ENCODE results near the gene FRYL.
"Not testable (repeated sequence)": the region's sequence is repeated elsewhere in the genome, so short reads cannot be mapped to it uniquely, and the experiment has no call there.

The FRYL gene

DNA sequence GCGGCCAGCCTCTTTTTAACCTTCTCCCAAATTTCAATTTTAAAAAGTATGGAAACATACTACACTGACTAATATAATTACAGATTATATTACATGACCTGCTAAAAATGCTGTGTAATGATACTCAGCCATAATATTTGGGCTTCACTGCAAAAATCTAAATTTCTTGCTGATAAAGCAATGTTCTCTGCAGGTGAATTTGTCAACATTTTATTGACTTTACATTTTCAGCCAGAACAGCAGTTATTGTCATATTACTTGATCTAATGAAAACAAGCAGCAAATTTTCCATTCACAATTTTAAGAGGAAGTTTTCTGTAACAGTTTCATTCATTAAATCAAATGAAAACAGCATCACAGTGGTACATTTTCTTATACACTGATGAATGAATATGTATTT is 91.1 kb downstream of the FRYL start:
- peaks cover 19% of the 10 kb centered on the region for H3K4me1 Mint-ChIP-seq (ENCODE audit: low read depth)

GRCh38 chr4:48687313-48688051 is 92.6 kb downstream of the FRYL start:
- no peaks in the 10 kb centered on the region for H3K27me3 Mint-ChIP-seq
- H3K36me3 Mint-ChIP-seq (ENCODE audit: low read depth): peaks cover 14% of the 10 kb centered on the region
- H3K4me1 Mint-ChIP-seq (ENCODE audit: low read depth): peaks cover 21% of the 10 kb centered on the region
- H3K9me3 Mint-ChIP-seq: no peaks in the 10 kb centered on the region
- intact Hi-C loops (cut with micrococcal nuclease): loop anchor here (10.0 kb wide), 1 partner anchor 87 kb away; no protein-coding TSS in a partner anchor
- no peak overlapping the region for H3K27ac Mint-ChIP-seq
- no peak overlapping the region for H3K4me3 Mint-ChIP-seq

More for the DNA sequence above, 91.1 kb downstream of the FRYL start:
- intact Hi-C loops (cut with micrococcal nuclease): loop anchor here (10.0 kb wide), 1 partner anchor 86 kb away; no protein-coding TSS in a partner anchor
- no peak overlapping the region for H3K4me3 Mint-ChIP-seq
- peaks cover under 1% of the 10 kb centered on the region for H3K36me3 Mint-ChIP-seq (ENCODE audit: low read depth)
- no peaks in the 10 kb centered on the region for H3K9me3 Mint-ChIP-seq
- no peak overlapping the region for H3K27ac Mint-ChIP-seq
- H3K27me3 Mint-ChIP-seq: no peaks in the 10 kb centered on the region

DNA sequence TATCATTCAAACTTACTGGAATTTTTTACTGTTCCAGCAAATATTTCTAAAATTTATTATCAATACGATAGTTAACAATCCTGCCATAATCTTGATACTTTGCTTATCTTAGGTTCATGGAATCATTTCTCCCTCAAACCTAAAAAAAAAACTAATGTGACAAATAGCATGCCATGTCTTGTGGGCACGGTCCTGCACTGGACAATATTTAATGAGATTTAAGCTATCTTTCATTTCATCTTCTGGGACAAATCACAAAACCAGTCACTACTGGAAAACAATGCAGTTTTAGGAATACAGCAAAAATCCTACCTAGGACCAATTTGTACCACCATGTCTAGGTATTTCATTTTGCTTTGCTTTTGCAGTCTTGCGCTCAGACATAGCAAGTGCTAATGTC is 93.7 kb downstream of the FRYL start:
- Mint-ChIP-seq H3K4me1 (ENCODE audit: low read depth) (peaks cover 27% of the 10 kb centered on the region), H3K36me3 (ENCODE audit: low read depth) (peaks cover 17% of the 10 kb centered on the region), H3K4me3 (no peak overlapping the region), H3K27me3 (no peaks in the 10 kb centered on the region), H3K27ac (no peak overlapping the region), H3K9me3 (no peaks in the 10 kb centered on the region)
- intact Hi-C loops (cut with micrococcal nuclease): loop anchor here (10.0 kb wide), 1 partner anchor 88 kb away; no protein-coding TSS in a partner anchor

- H3K36me3 Mint-ChIP-seq (ENCODE audit: low read depth): peaks cover 17% of the 10 kb centered on the region
- H3K27me3 Mint-ChIP-seq: no peaks in the 10 kb centered on the region
- no peak overlapping the region for H3K4me3 Mint-ChIP-seq
- H3K27ac Mint-ChIP-seq: no peak overlapping the region
- no peaks in the 10 kb centered on the region for H3K9me3 Mint-ChIP-seq
- peaks cover 21% of the 10 kb centered on the region for H3K4me1 Mint-ChIP-seq (ENCODE audit: low read depth)
- intact Hi-C loops (cut with micrococcal nuclease): loop anchor here (10.0 kb wide), 1 partner anchor 91 kb away; no protein-coding TSS in a partner anchor
Observed at GRCh38 chr4:48683784-48684666, 96.1 kb downstream of the FRYL start.

GRCh38 chr4:48682870-48683269 is 97.2 kb downstream of the FRYL start:
- Mint-ChIP-seq H3K4me1 (ENCODE audit: low read depth) (peaks cover 21% of the 10 kb centered on the region), H3K36me3 (ENCODE audit: low read depth) (peaks cover 17% of the 10 kb centered on the region)
- H3K27me3 Mint-ChIP-seq, H3K27ac Mint-ChIP-seq, H3K4me3 Mint-ChIP-seq, H3K9me3 Mint-ChIP-seq: not testable (repeated sequence)
- intact Hi-C loops (cut with micrococcal nuclease): loop anchor here (10.0 kb wide), 1 partner anchor 92 kb away; no protein-coding TSS in a partner anchor

DNA sequence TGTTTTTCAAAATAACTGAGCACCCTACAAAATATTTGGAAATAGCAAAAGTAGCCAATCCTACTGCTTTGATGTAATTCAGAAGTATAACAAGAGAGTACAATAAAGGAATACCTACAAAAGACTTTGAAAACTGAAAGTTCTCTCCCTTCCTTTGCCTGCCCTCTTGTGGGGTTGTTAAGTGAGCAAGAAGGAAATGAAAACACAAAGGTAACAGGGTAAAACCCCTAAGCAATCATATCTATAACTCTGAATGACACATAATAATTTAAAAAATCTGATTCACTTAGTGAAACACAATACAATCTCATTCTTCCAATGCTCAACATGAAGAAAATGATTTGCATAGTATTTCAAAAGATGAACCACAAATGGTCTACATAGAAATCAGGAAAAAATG is 98.2 kb downstream of the FRYL start:
- intact Hi-C loops (cut with micrococcal nuclease): loop anchor here (10.0 kb wide), 1 partner anchor 93 kb away; no protein-coding TSS in a partner anchor

GRCh38 chr4:48680848-48681568 is 99.1 kb downstream of the FRYL start:
- Mint-ChIP-seq H3K36me3 (ENCODE audit: low read depth) (peaks cover 23% of the 10 kb centered on the region), H3K9me3 (peaks cover 4% of the 10 kb centered on the region), H3K27me3 (no peaks in the 10 kb centered on the region), H3K27ac (no peak overlapping the region), H3K4me1 (ENCODE audit: low read depth) (peaks cover 21% of the 10 kb centered on the region), H3K4me3 (no peak overlapping the region)
- intact Hi-C loops (cut with micrococcal nuclease): loop anchor here (10.0 kb wide), 1 partner anchor 94 kb away; no protein-coding TSS in a partner anchor

More for the DNA sequence above, 98.2 kb downstream of the FRYL start:
- Mint-ChIP-seq H3K4me1 (ENCODE audit: low read depth) (peaks cover 21% of the 10 kb centered on the region), H3K36me3 (ENCODE audit: low read depth) (peaks cover 17% of the 10 kb centered on the region), H3K9me3 (no peaks in the 10 kb centered on the region), H3K4me3 (no peak overlapping the region), H3K27ac (no peak overlapping the region), H3K27me3 (no peaks in the 10 kb centered on the region)

DNA sequence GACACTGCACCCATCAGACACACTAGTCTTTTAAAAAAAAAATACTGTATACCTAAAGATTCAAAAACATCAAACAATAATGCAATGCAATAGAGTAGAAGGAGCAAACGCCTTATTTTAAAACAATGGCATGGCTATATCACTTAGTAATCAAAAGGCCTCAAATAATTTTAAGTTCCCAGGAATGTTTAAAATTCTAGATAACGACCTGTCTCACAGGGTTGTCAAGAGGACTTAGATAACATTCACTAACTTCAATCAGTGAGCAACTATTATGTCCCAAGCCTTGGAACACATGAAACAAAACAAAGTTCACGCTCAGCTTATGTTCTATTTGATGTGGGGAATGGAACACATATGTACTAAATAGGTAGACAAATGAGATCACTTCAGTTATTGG is 106.5 kb downstream of the FRYL start:
- Mint-ChIP-seq H3K4me1 (ENCODE audit: low read depth) (peaks cover 7% of the 10 kb centered on the region), H3K36me3 (ENCODE audit: low read depth) (peaks cover 30% of the 10 kb centered on the region), H3K9me3 (peaks cover 17% of the 10 kb centered on the region), H3K27ac (no peak overlapping the region), H3K27me3 (no peaks in the 10 kb centered on the region), H3K4me3 (no peak overlapping the region)
- intact Hi-C loops (cut with micrococcal nuclease): no loop called here

DNA sequence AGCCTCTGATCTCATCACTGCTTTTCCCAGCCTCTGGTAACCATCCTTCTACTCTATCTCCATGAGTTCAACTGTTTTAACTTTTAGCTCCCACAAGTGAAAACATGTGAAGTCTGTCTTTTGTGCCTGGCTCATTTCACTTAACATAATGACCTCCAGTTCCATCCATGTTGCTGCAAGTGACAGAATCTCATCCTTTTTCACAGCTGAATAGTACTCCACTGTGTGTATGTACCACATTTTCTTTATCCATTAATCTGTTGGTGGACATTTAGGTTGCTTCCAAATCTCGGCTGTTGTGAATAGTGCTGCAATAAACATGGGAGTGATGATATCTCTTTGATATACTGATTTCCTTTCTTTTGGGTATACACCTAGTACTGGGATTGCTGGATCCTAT is 109.5 kb downstream of the FRYL start:
- Mint-ChIP-seq H3K4me3 (no peak overlapping the region), H3K36me3 (ENCODE audit: low read depth) (peaks cover 20% of the 10 kb centered on the region), H3K9me3 (peaks cover 9% of the 10 kb centered on the region), H3K27me3 (no peaks in the 10 kb centered on the region), H3K4me1 (ENCODE audit: low read depth) (peaks cover 7% of the 10 kb centered on the region), H3K27ac (no peak overlapping the region)
- intact Hi-C loops (cut with micrococcal nuclease): no loop called here

DNA sequence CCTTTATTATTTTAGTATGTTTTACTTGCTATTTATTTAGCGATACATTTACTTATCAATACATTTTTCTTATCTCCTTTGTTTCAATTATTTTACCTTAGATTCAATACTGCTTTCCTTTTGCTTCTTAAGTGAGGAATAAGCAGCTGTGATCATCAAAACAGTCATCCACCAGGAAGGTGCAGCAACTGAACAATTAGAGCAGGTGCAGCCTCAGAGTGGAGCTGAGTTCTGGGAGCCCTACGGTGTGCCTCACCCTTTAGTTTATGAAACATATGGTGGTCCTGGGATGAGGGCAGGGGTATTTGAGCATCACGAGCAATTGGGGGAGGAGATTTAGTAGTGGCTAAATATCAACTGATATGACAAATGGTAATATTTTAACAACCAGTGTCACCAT is 111.0 kb downstream of the FRYL start:
- H3K36me3 Mint-ChIP-seq (ENCODE audit: low read depth): peaks cover 11% of the 10 kb centered on the region
- H3K27me3 Mint-ChIP-seq: no peaks in the 10 kb centered on the region
- no peak overlapping the region for H3K4me3 Mint-ChIP-seq
- no peak overlapping the region for H3K27ac Mint-ChIP-seq
- H3K4me1 Mint-ChIP-seq (ENCODE audit: low read depth): peaks cover 7% of the 10 kb centered on the region
- intact Hi-C loops (cut with micrococcal nuclease): no loop called here
- H3K9me3 Mint-ChIP-seq: peaks cover 9% of the 10 kb centered on the region

GRCh38 chr4:48668254-48669017 is 111.6 kb downstream of the FRYL start:
- Mint-ChIP-seq H3K9me3 (peaks cover 9% of the 10 kb centered on the region), H3K27ac (no peak overlapping the region), H3K4me1 (ENCODE audit: low read depth) (peaks cover 7% of the 10 kb centered on the region), H3K27me3 (no peaks in the 10 kb centered on the region), H3K36me3 (ENCODE audit: low read depth) (peaks cover 18% of the 10 kb centered on the region), H3K4me3 (no peak overlapping the region)
- intact Hi-C loops (cut with micrococcal nuclease): no loop called here

- peaks cover 19% of the 10 kb centered on the region for H3K36me3 Mint-ChIP-seq (ENCODE audit: low read depth)
- peaks cover 7% of the 10 kb centered on the region for H3K4me1 Mint-ChIP-seq (ENCODE audit: low read depth)
- intact Hi-C loops (cut with micrococcal nuclease): no loop called here
- H3K27ac Mint-ChIP-seq: no peak overlapping the region
- H3K4me3 Mint-ChIP-seq: no peak overlapping the region
- peaks cover 9% of the 10 kb centered on the region for H3K9me3 Mint-ChIP-seq
- no peaks in the 10 kb centered on the region for H3K27me3 Mint-ChIP-seq
Observed at GRCh38 chr4:48667148-48667547, 112.9 kb downstream of the FRYL start.

All from dendritic cell treated with granulocyte-macrophage colony-stimulating factor and Interleukin-4, amounts not matched to agents 40 ng/mL and 50 ng/mL, for 4 days (primary cell).